ENCODE measurements around the gene SULT4A1. TPM values are rescaled to one million over a fixed set of nuclear protein-coding genes. Genes with fewer than 3 reads are reported as not detected.
A peak's percentile ranks its signal among the peaks of the same experiment; 100 is the strongest.
"Not testable (repeated sequence)": the region's sequence is repeated elsewhere in the genome, so short reads cannot be mapped to it uniquely, and the experiment has no call there.

SULT4A1 gene, protein sequence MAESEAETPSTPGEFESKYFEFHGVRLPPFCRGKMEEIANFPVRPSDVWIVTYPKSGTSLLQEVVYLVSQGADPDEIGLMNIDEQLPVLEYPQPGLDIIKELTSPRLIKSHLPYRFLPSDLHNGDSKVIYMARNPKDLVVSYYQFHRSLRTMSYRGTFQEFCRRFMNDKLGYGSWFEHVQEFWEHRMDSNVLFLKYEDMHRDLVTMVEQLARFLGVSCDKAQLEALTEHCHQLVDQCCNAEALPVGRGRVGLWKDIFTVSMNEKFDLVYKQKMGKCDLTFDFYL
- total RNA-seq, result 0.09 TPM
- 4.6 TPM for polyA plus RNA-seq
- long read RNA-seq, donor 1, result 0 reads
- long read RNA-seq, donor 2, result 0 reads
- long read RNA-seq, donor 3, result 0 reads
- long read RNA-seq, donor 4, result 0 reads
- long read RNA-seq, donor 5, result 0 reads
- long read RNA-seq, donor 6, result 0 reads
- long read RNA-seq, donor 7, partial matches to known transcripts, result 0 of 1 reads
- long read RNA-seq, donor 7, other reads (novel, unspliced or antisense), result 0 of 1 reads
- long read RNA-seq, donor 8, result 0 reads
- long read RNA-seq, donor 9, result 0 reads
- long read RNA-seq, donor 10, result 0 reads

DNA sequence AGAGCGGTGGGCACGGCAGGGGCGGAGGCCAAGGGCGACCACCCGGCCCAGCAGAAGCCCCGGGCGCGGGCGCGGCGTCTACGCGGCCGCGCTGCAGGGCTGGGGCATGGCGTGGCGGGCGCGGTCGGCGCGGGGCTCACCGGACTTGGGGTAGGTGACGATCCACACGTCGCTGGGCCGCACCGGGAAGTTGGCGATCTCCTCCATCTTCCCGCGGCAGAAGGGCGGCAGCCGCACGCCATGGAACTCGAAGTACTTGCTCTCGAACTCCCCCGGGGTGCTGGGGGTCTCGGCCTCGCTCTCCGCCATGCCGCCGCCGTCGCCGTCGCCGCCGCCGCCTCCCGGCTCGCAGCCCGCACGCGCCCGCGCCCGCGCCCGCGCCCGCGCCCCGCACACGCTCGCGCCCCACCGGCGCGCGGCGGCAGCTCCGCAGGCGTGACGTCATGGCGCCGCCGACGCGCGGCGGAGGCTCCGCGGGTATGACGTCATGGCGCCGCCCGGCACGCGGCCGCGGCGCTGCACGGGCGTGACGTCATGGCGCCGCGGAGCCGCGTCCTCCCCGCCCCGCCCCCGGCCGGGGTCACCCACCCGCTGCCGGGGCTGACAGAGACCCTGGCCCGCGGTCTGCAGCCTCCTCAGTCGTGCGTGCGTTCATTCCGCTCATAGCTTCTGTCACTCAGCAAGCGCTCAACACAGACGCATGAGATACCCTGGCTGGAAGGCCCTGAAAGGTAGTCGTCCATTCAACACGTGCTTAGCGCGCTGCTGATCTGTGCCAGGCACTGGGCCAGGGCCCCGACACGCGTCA is at the start of gene SULT4A1:
Gene SULT4A1, minus strand, starts transcription at position 440 of the 808 bp plus-strand sequence. Its CDS starts 131 bp downstream, at position 309.
- peak within 1 kb of the TSS in 1 of 2 donors; percentile 11 for H3K4me3 ChIP-seq (ENCODE audit: low read length in 2 of 2)
- H3K27me3 ChIP-seq (ENCODE audit: control insufficient read depth in 2 of 2, insufficient read depth in 1 of 2, low read length in 1 of 2), result peaks cover 16 to 43% of the 10 kb centered on the region in 2 donors
- H3K9me3 ChIP-seq (ENCODE audit: control insufficient read depth in 2 of 2, insufficient read depth in 1 of 2, low read length in 1 of 2), result no peaks in the 10 kb centered on the region
- WGBS, result 6% methylated on average over 121 of the region's 121 CpGs
- no peaks in the 10 kb centered on the region for H3K4me1 ChIP-seq (ENCODE audit: control insufficient read depth in 2 of 2, insufficient read depth in 2 of 2, low read length in 2 of 2)
- no peaks in the 10 kb centered on the region for H3K36me3 ChIP-seq (ENCODE audit: control insufficient read depth in 2 of 2, insufficient read depth in 2 of 2, low read length in 1 of 2)
- no peak within 1 kb of the TSS for H3K27ac ChIP-seq (ENCODE audit: low read depth in 1 of 2, low read length in 1 of 2)
- no peak for DNase-seq (ENCODE audit: low read depth in 6 of 9, low spot score in 9 of 9)

DNA sequence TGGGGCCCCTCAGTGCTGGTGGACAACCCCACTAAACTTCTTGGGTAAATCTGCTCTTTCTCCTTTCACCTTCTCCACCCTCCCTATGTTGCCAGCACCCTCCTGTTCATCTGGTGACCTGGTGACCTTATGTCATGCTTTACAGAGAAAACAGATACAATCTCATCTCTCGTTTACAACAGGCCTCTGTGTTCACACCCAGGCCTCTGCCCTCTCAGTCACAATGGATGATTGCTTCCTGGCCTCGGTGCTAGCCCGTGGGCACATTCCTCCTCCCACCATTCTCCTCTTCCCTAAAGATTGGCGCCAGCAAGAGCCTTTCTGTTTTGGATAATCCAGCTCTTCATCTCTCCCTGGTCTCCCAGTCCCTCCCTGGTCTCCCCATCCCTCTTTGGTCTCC is 49.0 kb upstream of the SULT4A1 start:
- H3K36me3 ChIP-seq (ENCODE audit: control insufficient read depth in 2 of 2, insufficient read depth in 2 of 2, low read length in 1 of 2), result no peaks in the 10 kb centered on the region
- peaks cover 0 to 5% of the 10 kb centered on the region in 2 donors for H3K27me3 ChIP-seq (ENCODE audit: control insufficient read depth in 2 of 2, insufficient read depth in 1 of 2, low read length in 1 of 2)
- DNase-seq (ENCODE audit: low read depth in 6 of 9, low spot score in 9 of 9), result no peak
- WGBS, result 26% methylated on average over 4 of the region's 4 CpGs
- no peaks in the 10 kb centered on the region for H3K9me3 ChIP-seq (ENCODE audit: control insufficient read depth in 2 of 2, insufficient read depth in 1 of 2, low read length in 1 of 2)
- H3K4me3 ChIP-seq (ENCODE audit: low read length in 2 of 2), result no peak overlapping the region
- H3K4me1 ChIP-seq (ENCODE audit: control insufficient read depth in 2 of 2, insufficient read depth in 2 of 2, low read length in 2 of 2), result no peaks in the 10 kb centered on the region
- H3K27ac ChIP-seq (ENCODE audit: low read depth in 1 of 2, low read length in 1 of 2), result no peak overlapping the region

DNA sequence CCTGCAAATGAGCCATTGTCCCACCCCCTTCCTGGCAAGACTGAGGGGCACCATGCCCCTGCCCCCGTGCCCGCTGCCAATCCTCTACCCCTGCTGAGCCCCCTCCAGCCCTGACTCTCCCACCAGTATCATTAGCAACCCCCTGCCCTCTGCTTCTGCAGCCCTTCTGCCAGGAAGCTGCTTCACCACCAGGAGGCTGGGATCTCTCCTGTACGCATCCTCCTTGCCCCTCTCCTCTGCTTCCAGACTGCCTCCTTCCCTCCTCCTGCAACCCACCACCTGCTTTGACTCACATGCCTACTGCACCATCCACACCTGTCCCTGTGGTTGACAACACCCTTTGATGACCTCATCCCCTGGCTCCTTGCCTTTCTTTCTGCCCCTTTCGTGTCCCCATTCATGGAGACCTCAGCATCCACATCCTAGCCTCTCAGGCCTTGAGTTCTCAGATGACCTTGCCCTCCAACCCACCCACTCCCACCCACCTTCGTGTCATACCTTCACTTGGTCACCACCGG is 47.9 kb upstream of the SULT4A1 start:
- H3K27me3 ChIP-seq (ENCODE audit: control insufficient read depth in 2 of 2, insufficient read depth in 1 of 2, low read length in 1 of 2), result peaks cover 0 to 3% of the 10 kb centered on the region in 2 donors
- WGBS, result 76% methylated on average over 6 of the region's 6 CpGs
- no peak for DNase-seq (ENCODE audit: low read depth in 6 of 9, low spot score in 9 of 9)

DNA sequence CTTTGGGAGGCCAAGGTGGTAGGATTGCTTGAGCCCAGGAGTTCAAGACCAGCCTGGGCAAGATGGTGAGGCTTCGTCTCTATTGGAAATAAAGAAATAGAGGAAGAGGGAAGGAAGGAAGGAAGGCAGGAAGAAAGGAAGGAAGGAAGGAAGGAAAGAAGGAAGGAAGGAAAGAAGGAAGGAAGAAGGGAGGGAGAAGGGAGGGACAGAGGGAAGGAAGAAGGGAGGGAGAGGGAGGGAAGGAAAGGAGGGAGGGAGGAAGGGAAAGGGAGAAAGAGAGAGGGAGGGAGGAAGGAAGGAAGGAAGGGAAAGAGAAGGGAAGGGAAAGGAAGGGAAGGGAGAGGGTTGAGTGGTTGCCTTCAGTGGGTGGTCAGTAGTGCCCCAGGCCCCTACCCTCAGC is 47.4 kb upstream of the SULT4A1 start:
- H3K36me3 ChIP-seq (ENCODE audit: control insufficient read depth in 2 of 2, insufficient read depth in 2 of 2, low read length in 1 of 2), result no peaks in the 10 kb centered on the region
- WGBS, result 92% methylated on average over 1 of the region's 1 CpG
- no peak for DNase-seq (ENCODE audit: low read depth in 6 of 9, low spot score in 9 of 9)
- H3K4me1 ChIP-seq (ENCODE audit: control insufficient read depth in 2 of 2, insufficient read depth in 2 of 2, low read length in 2 of 2), result no peaks in the 10 kb centered on the region
- no peaks in the 10 kb centered on the region for H3K9me3 ChIP-seq (ENCODE audit: control insufficient read depth in 2 of 2, insufficient read depth in 1 of 2, low read length in 1 of 2)
- no peak overlapping the region for H3K4me3 ChIP-seq (ENCODE audit: low read length in 2 of 2)
- H3K27me3 ChIP-seq (ENCODE audit: control insufficient read depth in 2 of 2, insufficient read depth in 1 of 2, low read length in 1 of 2), result peaks cover 0 to 5% of the 10 kb centered on the region in 2 donors
- H3K27ac ChIP-seq (ENCODE audit: low read depth in 1 of 2, low read length in 1 of 2), result no peak overlapping the region

More for the DNA sequence above, 47.9 kb upstream of the SULT4A1 start:
- H3K4me3 ChIP-seq (ENCODE audit: low read length in 2 of 2), result no peak overlapping the region
- H3K27ac ChIP-seq (ENCODE audit: low read depth in 1 of 2, low read length in 1 of 2), result no peak overlapping the region
- no peaks in the 10 kb centered on the region for H3K9me3 ChIP-seq (ENCODE audit: control insufficient read depth in 2 of 2, insufficient read depth in 1 of 2, low read length in 1 of 2)
- H3K4me1 ChIP-seq (ENCODE audit: control insufficient read depth in 2 of 2, insufficient read depth in 2 of 2, low read length in 2 of 2), result no peaks in the 10 kb centered on the region
- H3K36me3 ChIP-seq (ENCODE audit: control insufficient read depth in 2 of 2, insufficient read depth in 2 of 2, low read length in 1 of 2), result no peaks in the 10 kb centered on the region

DNA sequence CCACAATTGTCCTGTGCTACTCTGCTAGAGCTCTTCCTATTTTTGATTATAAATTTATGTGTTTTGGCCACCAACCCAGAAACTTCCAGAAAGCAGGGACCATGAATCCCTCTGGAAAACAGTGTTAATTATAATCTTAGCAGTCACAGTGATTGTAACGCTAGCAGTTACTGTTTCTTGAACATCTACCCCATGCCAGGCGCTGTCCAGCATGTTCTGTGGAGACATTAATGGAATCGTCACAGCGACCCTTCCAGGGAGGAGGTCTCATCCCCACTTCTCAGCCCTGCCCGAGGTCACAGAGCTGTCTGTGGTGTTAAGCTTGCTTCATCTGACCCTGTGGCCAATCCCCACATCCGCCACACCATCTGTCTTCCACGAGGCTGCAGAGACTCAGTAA is 43.4 kb upstream of the SULT4A1 start:
- H3K36me3 ChIP-seq (ENCODE audit: control insufficient read depth in 2 of 2, insufficient read depth in 2 of 2, low read length in 1 of 2), result no peaks in the 10 kb centered on the region
- no peak overlapping the region for H3K4me3 ChIP-seq (ENCODE audit: low read length in 2 of 2)
- no peak for DNase-seq (ENCODE audit: low read depth in 6 of 9, low spot score in 9 of 9)
- no peak overlapping the region for H3K27ac ChIP-seq (ENCODE audit: low read depth in 1 of 2, low read length in 1 of 2)
- H3K4me1 ChIP-seq (ENCODE audit: control insufficient read depth in 2 of 2, insufficient read depth in 2 of 2, low read length in 2 of 2), result no peaks in the 10 kb centered on the region
- H3K9me3 ChIP-seq (ENCODE audit: control insufficient read depth in 2 of 2, insufficient read depth in 1 of 2, low read length in 1 of 2), result no peaks in the 10 kb centered on the region
- 71% methylated on average over 7 of the region's 7 CpGs for WGBS
- H3K27me3 ChIP-seq (ENCODE audit: control insufficient read depth in 2 of 2, insufficient read depth in 1 of 2, low read length in 1 of 2), result peaks cover 0 to 5% of the 10 kb centered on the region in 2 donors

DNA sequence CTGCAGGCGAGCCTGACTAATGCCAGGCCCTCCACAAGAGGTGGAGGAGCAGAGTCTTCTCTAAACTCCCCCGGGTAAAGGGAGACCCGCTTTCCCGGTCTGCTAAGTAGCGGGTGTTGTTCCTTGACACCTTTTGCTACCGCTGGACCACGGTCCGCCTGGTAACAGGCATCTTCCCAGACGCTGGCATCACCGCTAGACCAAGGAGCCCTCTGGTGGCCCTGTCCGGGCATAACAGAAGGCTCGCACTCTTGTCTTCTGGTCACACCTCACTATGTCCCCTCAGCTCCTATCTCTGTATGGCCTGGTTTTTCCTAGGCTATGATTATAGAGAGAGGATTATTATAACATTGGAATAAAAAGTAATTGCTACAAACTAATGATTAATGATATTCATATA is 42.1 kb upstream of the SULT4A1 start:
- not testable (repeated sequence) for DNase-seq (ENCODE audit: low read depth in 6 of 9, low spot score in 9 of 9); H3K27me3 ChIP-seq (ENCODE audit: control insufficient read depth in 2 of 2, insufficient read depth in 1 of 2, low read length in 1 of 2)

DNA sequence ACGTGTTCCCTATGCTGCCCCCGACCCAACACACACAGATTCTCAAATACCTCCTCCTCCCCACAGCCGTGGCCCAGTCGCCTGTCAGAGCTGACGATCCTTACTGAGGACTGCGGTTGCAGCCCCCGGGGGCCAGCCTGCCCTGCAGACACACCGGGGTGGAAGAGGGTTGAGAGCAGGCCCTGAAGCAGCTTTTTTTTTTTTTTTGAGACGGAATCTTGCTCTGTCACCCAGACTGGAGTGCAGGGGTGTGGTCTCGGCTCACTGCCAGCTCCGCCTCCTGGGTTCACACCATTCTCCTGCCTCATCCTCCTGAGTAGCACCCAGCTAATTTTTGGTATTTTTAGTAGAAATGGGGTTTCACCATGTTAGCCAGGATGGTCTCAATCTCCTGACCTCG is 40.7 kb upstream of the SULT4A1 start:
- H3K27ac ChIP-seq (ENCODE audit: low read depth in 1 of 2, low read length in 1 of 2); H3K36me3 ChIP-seq (ENCODE audit: control insufficient read depth in 2 of 2, insufficient read depth in 2 of 2, low read length in 1 of 2); H3K4me1 ChIP-seq (ENCODE audit: control insufficient read depth in 2 of 2, insufficient read depth in 2 of 2, low read length in 2 of 2); H3K9me3 ChIP-seq (ENCODE audit: control insufficient read depth in 2 of 2, insufficient read depth in 1 of 2, low read length in 1 of 2); DNase-seq (ENCODE audit: low read depth in 6 of 9, low spot score in 9 of 9); H3K4me3 ChIP-seq (ENCODE audit: low read length in 2 of 2); H3K27me3 ChIP-seq (ENCODE audit: control insufficient read depth in 2 of 2, insufficient read depth in 1 of 2, low read length in 1 of 2): not testable (repeated sequence)
- WGBS, result 83% methylated on average over 12 of the region's 12 CpGs

More for the DNA sequence above, 42.1 kb upstream of the SULT4A1 start:
- 41% methylated on average over 12 of the region's 12 CpGs for WGBS
- H3K4me3 ChIP-seq (ENCODE audit: low read length in 2 of 2); H3K36me3 ChIP-seq (ENCODE audit: control insufficient read depth in 2 of 2, insufficient read depth in 2 of 2, low read length in 1 of 2); H3K4me1 ChIP-seq (ENCODE audit: control insufficient read depth in 2 of 2, insufficient read depth in 2 of 2, low read length in 2 of 2); H3K27ac ChIP-seq (ENCODE audit: low read depth in 1 of 2, low read length in 1 of 2); H3K9me3 ChIP-seq (ENCODE audit: control insufficient read depth in 2 of 2, insufficient read depth in 1 of 2, low read length in 1 of 2): not testable (repeated sequence)

DNA sequence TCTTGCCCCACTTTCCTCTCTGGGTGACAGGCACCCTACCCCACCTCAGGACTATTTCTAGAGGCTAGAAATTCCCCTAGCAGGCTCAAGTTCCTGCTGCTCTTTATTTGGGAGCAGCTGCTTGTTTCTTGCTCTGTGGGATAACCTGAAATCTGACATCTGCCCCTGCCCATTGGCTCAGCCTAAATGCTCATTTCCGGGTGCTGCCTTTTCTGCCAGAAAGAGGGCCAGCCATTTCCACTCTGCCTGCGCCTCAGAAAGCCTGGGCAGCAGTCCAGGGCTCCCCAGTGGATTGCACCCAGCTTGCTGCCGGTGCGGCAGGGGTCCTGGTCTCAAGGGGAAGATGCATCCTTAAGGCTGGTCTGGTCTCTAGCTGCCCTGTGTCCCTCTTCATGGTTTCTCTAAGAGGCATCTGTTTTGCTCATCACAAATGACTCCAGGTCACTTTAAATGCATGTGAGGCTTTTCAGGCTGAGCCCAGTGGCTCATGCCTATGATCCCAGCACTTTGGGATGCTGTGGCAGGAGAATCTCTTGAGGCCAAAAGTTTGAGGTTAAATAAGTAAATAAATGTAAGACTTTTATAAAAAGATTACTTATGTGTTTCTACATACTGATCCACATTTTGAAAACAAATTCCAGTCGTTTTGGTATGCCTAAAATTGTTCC is 39.8 kb upstream of the SULT4A1 start:
- Histone ChIP-seq H3K27ac (ENCODE audit: low read depth in 1 of 2, low read length in 1 of 2) (no peak overlapping the region), H3K4me1 (ENCODE audit: control insufficient read depth in 2 of 2, insufficient read depth in 2 of 2, low read length in 2 of 2) (no peaks in the 10 kb centered on the region), H3K27me3 (ENCODE audit: control insufficient read depth in 2 of 2, insufficient read depth in 1 of 2, low read length in 1 of 2) (peaks cover 0 to 5% of the 10 kb centered on the region in 2 donors), H3K36me3 (ENCODE audit: control insufficient read depth in 2 of 2, insufficient read depth in 2 of 2, low read length in 1 of 2) (no peaks in the 10 kb centered on the region), H3K4me3 (ENCODE audit: low read length in 2 of 2) (no peak overlapping the region), H3K9me3 (ENCODE audit: control insufficient read depth in 2 of 2, insufficient read depth in 1 of 2, low read length in 1 of 2) (no peaks in the 10 kb centered on the region)
- DNase-seq (ENCODE audit: low read depth in 6 of 9, low spot score in 9 of 9), result no peak
- WGBS, result 73% methylated on average over 5 of the region's 5 CpGs

All from thymus (tissue), 14 donors.